H1 (cell line): ENCODE data around the gene SMARCAL1. TPM values are rescaled to one million over a fixed set of nuclear protein-coding genes. Genes with fewer than 3 reads are reported as not detected.

ENCODE experiments used
- CTCF ChIA-PET: fragments of 300-600 bp; sonication (Branson Sonifier 250); formaldehyde crosslinking; loops from one replicate; lab custom pipeline; 2021; ENCODE audit not compliant: partially characterized antibody; lab: Charles Lee
- POLR2A ChIA-PET: fragments of 300-600 bp; sonication (Branson Sonifier 250); formaldehyde crosslinking; loops from one replicate; lab custom pipeline; 2021; ENCODE audit warnings: inconsistent platforms; ENCODE audit not compliant: partially characterized antibody; lab: Charles Lee
- DNase-seq, 2 experiments: peaks; one replicate each; pipeline versions ENCODE4 v3.0.0 to v3.0.0-alpha.2; 2010 to 2022; ENCODE audit warnings: low spot score in 2 of 2, low read depth in 1 of 2, mixed read lengths in 1 of 2
- FAIRE-seq: peaks from 2 replicates; lab custom pipeline; 2011; peaks lifted over from hg19 to GRCh38; lab: Jason Lieb, UNC
- H2AFZ ChIP-seq: 2 replicates; pipeline ENCODE4 v1.8.1; 2012; ENCODE audit warnings: low read length, inconsistent platforms
- H2AK5ac ChIP-seq: 2 replicates; pipeline ENCODE4 v1.6.1; 2013; ENCODE audit warnings: low read depth, low read length
- H2BK120ac ChIP-seq: replicated peaks from 2 replicates; pipeline ENCODE3; 2013; ENCODE audit warnings: low read depth, low read length, inconsistent platforms
- H2BK12ac ChIP-seq: 2 replicates; pipeline ENCODE4 v1.6.1; 2013; ENCODE audit warnings: low read depth, low read length
- H2BK15ac ChIP-seq: 2 replicates; pipeline ENCODE4 v1.6.1; 2013; ENCODE audit warnings: low read length
- H2BK20ac ChIP-seq: 2 replicates; pipeline ENCODE4 v1.6.1; 2013; ENCODE audit warnings: low read length
- H2BK5ac ChIP-seq: 2 replicates; pipeline ENCODE4 v1.6.1; 2013; ENCODE audit warnings: low read depth, low read length
- H3K14ac ChIP-seq: 2 replicates; pipeline ENCODE4 v1.6.1; 2013; ENCODE audit warnings: inconsistent platforms; ENCODE audit not compliant: insufficient read length
- H3K18ac ChIP-seq: 2 replicates; pipeline ENCODE4 v1.6.1; 2013; ENCODE audit warnings: low read length; ENCODE audit errors: extremely low read depth
- H3K23ac ChIP-seq: 2 replicates; pipeline ENCODE4 v1.6.1; 2013; ENCODE audit warnings: inconsistent platforms; ENCODE audit not compliant: insufficient read length
- H3K23me2 ChIP-seq: 2 replicates; pipeline ENCODE4 v1.6.1; 2013; ENCODE audit warnings: low read depth, low read length
- H3K27ac ChIP-seq: 2 replicates; pipeline ENCODE4 v1.6.1; 2011; ENCODE audit warnings: low read depth, low read length, inconsistent platforms
- H3K27me3 ChIP-seq, 4 experiments: replicated peaks in 1 of 4; 1 replicate in 1 of 4; 2 replicates in 3 of 4; pipeline versions ENCODE4 v1.6.1 to v1.8.1; 2011 to 2013; ENCODE audit warnings: low read length in 3 of 4, mild to moderate bottlenecking in 3 of 4, inconsistent platforms in 2 of 4, mixed read lengths in 2 of 4, moderate library complexity in 1 of 4; ENCODE audit not compliant: control insufficient read depth in 3 of 4, insufficient read depth in 3 of 4; ENCODE audit errors: extremely low read depth in 1 of 4
- H3K36me3 ChIP-seq, 4 experiments: 2 replicates each; pipeline versions ENCODE4 v1.6.1 to v1.8.1; 2011 to 2013; ENCODE audit warnings: mild to moderate bottlenecking in 4 of 4, low read length in 3 of 4, moderate library complexity in 2 of 4, control low read depth in 1 of 4, inconsistent platforms in 1 of 4; ENCODE audit not compliant: insufficient read depth in 4 of 4, control insufficient read depth in 2 of 4
- H3K4ac ChIP-seq: replicated peaks from 2 replicates; pipeline ENCODE3; 2013; ENCODE audit warnings: low read length, low read depth, mixed read lengths, inconsistent platforms; ENCODE audit not compliant: insufficient read length
- H3K4me1 ChIP-seq, 4 experiments: replicated peaks in 1 of 4; 1 replicate in 1 of 4; 2 replicates in 3 of 4; pipeline versions ENCODE4 v1.6.1 to v1.8.1; 2011 to 2013; ENCODE audit warnings: low read length in 3 of 4, inconsistent platforms in 2 of 4, mixed read lengths in 1 of 4; ENCODE audit not compliant: insufficient read depth in 4 of 4, control insufficient read depth in 3 of 4
- H3K4me2 ChIP-seq, 2 experiments: 2 replicates each; pipeline versions ENCODE4 v1.6.1 to v1.8.1; 2011 to 2013; ENCODE audit warnings: low read depth in 2 of 2, low read length in 2 of 2, control low read depth in 1 of 2, inconsistent platforms in 1 of 2, mild to moderate bottlenecking in 1 of 2; ENCODE audit not compliant: insufficient read depth in 1 of 2
- H3K4me3 ChIP-seq, 4 experiments: fragments of 200-600, 300-600 bp in 1 of 4; sonication (generic), shearing (Covaris generic), sonication (Bioruptor Twin) in 1 of 4; 2 replicates each; pipeline versions ENCODE4 v1.5.1 to v1.8.1; 2011 to 2016; ENCODE audit warnings: low read length in 4 of 4, low read depth in 3 of 4, control low read depth in 2 of 4, inconsistent platforms in 2 of 4, mild to moderate bottlenecking in 2 of 4, mixed read lengths in 1 of 4, moderate library complexity in 1 of 4; ENCODE audit not compliant: insufficient read depth in 2 of 4; ENCODE audit errors: extremely low read depth in 1 of 4
- H3K56ac ChIP-seq: replicated peaks from 2 replicates; pipeline ENCODE3; 2013; ENCODE audit warnings: low read depth, mild to moderate bottlenecking, mixed read lengths, low read length, inconsistent platforms; ENCODE audit not compliant: insufficient read length
- H3K79me1 ChIP-seq: 2 replicates; pipeline ENCODE4 v1.6.1; 2013; ENCODE audit warnings: low read depth, low read length, control low read depth
- H3K79me2 ChIP-seq, 2 experiments: 2 replicates each; pipeline versions ENCODE4 v1.6.1 to v1.8.1; 2012 to 2013; ENCODE audit warnings: low read length in 2 of 2, mild to moderate bottlenecking in 2 of 2, inconsistent platforms in 1 of 2; ENCODE audit not compliant: insufficient read depth in 2 of 2, control insufficient read depth in 1 of 2
- H3K9ac ChIP-seq, 4 experiments: replicated peaks in 1 of 4; 1 replicate in 1 of 4; 2 replicates in 3 of 4; pipeline versions ENCODE4 v1.6.1 to v1.8.1; 2011 to 2013; ENCODE audit warnings: low read depth in 3 of 4, low read length in 3 of 4, control low read depth in 2 of 4, mild to moderate bottlenecking in 2 of 4, moderate library complexity in 2 of 4, inconsistent platforms in 1 of 4; ENCODE audit errors: extremely low read depth in 1 of 4
- H3K9me3 ChIP-seq, 2 experiments: 2 replicates each; pipeline versions ENCODE4 v1.6.1 to v1.8.1; 2012 to 2013; ENCODE audit warnings: mild to moderate bottlenecking in 2 of 2, moderate library complexity in 2 of 2, control low read depth in 1 of 2, inconsistent platforms in 1 of 2, low read depth in 1 of 2, low read length in 1 of 2, mixed read lengths in 1 of 2; ENCODE audit not compliant: insufficient read depth in 2 of 2
- H4K20me1 ChIP-seq, 2 experiments: replicated peaks in 1 of 2; 2 replicates each; pipeline versions ENCODE3 to v1.8.1; 2011 to 2013; ENCODE audit warnings: inconsistent platforms in 2 of 2, low read length in 2 of 2, mild to moderate bottlenecking in 1 of 2; ENCODE audit not compliant: insufficient read depth in 2 of 2, control insufficient read depth in 1 of 2
- H4K5ac ChIP-seq: 2 replicates; pipeline ENCODE4 v1.6.1; 2013; ENCODE audit warnings: low read length, low read depth, mixed read lengths, inconsistent platforms; ENCODE audit not compliant: insufficient read length
- H4K8ac ChIP-seq: 2 replicates; pipeline ENCODE4 v1.8.0; 2013; ENCODE audit warnings: mild to moderate bottlenecking, moderate library complexity, low read length, inconsistent platforms; ENCODE audit not compliant: insufficient read depth; ENCODE audit errors: extremely low read depth
- H4K91ac ChIP-seq: replicated peaks from 2 replicates; pipeline ENCODE3; 2013; ENCODE audit warnings: low read length, mixed read lengths, inconsistent platforms; ENCODE audit not compliant: insufficient read length
- CTCF ChIP-seq, 3 experiments: IDR thresholded peaks; 1 replicate in 2 of 3; 2 replicates in 1 of 3; pipeline versions ENCODE4 v1.5.1 to v1.6.1; 2011; ENCODE audit warnings: low read length in 3 of 3, mild to moderate bottlenecking in 3 of 3, inconsistent platforms in 2 of 3, low read depth in 1 of 3, moderate library complexity in 1 of 3; ENCODE audit not compliant: insufficient read depth in 1 of 3; ENCODE audit errors: control extremely low read depth in 1 of 3
- RAD21 ChIP-seq, 2 experiments: IDR thresholded peaks in 1 of 2; conservative IDR thresholded peaks in 1 of 2; 2 replicates each; pipeline ENCODE4 v1.6.1; 2011; ENCODE audit warnings: low read depth in 2 of 2, low read length in 2 of 2, improper control_type of control experiment in 1 of 2, inconsistent platforms in 1 of 2, mild to moderate bottlenecking in 1 of 2, moderate library complexity in 1 of 2
- TAF1 ChIP-seq: IDR thresholded peaks from 2 replicates; pipeline ENCODE4 v1.6.1; 2011; ENCODE audit warnings: mild to moderate bottlenecking, low read depth, low read length
- WGBS, 2 experiments: shearing (Covaris generic) in 1 of 2; methylation state at CpG; one replicate each; pipeline versions ENCODE4 v1.1.6 to v1.1.7; 2013 to 2015; ENCODE audit warnings: low lambda C conversion rate in 2 of 2, mixed read lengths in 2 of 2, inconsistent platforms in 1 of 2, low coverage in 1 of 2, missing lambda C conversion rate in 1 of 2; ENCODE audit not compliant: insufficient replicate concordance in 2 of 2, insufficient coverage in 1 of 2, insufficient read length in 1 of 2; ENCODE audit errors: extremely low coverage in 1 of 2, missing lambda C conversion rate in 1 of 2; 5-methylcytosine and 5-hydroxymethylcytosine counted together
- polyA plus RNA-seq, 7 experiments: library from polyadenylated mRNA; depleted of rRNA in 3 of 7; stranded (reverse) in 5 of 7; unstranded in 2 of 7; fragments of >200 nt in 5 of 7; fragments of 200-250 nt in 2 of 7; gene quantifications; 1 replicate in 5 of 7; 2 replicates in 1 of 7; 4 replicates in 1 of 7; pipeline versions ENCODE4 v1.2.1 to v1.2.3, GENCODE V29; 2011 to 2013; ENCODE audit warnings: missing spikeins in 2 of 7, mixed read lengths in 2 of 7
- total RNA-seq: library from RNA; stranded (reverse); fragmentation: NEBNext Ultra II Directional; extraction: Animal tissue kit (Norgen Biotek cat#: 25700); gene quantifications from 2 replicates; pipeline ENCODE4 v1.2.1, GENCODE V29; 2021

SMARCAL1 gene
- total and polyA plus RNA-seq, 2 of the 8 experiments (the other 6 are each of a cell fraction or from before 2014, with no cell fraction given) = 17.6 to 17.9 TPM

DNA sequence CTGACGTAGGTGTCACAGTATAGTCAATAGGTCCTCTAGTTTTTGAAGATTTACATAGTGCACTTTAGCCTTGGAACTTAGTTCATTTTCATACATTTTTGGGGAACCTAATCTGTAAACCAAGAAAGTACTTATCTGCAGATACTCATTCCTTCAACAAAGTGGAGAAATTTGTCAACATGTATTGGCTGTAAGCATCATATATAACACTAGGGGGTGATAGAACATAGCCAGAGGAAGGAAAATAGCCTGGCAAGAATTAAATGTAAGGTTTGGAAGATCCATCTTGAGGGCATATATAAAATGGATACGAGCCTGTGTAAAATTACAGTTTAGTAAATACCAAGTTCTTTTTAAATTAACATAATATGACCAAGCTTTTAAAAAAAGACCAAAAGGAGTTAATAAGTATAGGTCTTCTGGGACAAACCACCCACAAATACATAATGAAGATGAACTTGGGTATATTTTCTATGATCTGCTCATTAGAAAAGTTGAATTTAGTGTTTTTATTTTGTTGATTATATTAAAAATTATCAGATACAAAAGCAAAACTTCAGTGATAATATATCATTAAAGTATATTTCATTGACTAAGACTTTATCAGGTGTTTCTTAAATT is 104.6 kb downstream of the SMARCAL1 start:
- Histone ChIP-seq H3K56ac (no peak overlapping the region), H4K5ac (no peak overlapping the region), H3K27me3 (no peaks in the 10 kb centered on the region), H2BK20ac (no peak overlapping the region), H2BK5ac (no peak overlapping the region), H3K23ac (no peak overlapping the region), H3K79me2 (no peaks in the 10 kb centered on the region), H3K79me1 (no peaks in the 10 kb centered on the region), H2BK15ac (no peak overlapping the region), H2AK5ac (no peak overlapping the region), H3K4me3 (no peak overlapping the region), H3K14ac (no peak overlapping the region), H2BK120ac (no peak overlapping the region), H3K4me1 (no peaks in the 10 kb centered on the region; a peak in 1 of 7 replicates), H3K18ac (no peak overlapping the region), H3K4me2 (no peak overlapping the region), H4K8ac (no peak overlapping the region), H2BK12ac (no peak overlapping the region), H3K4ac (no peak overlapping the region), H3K27ac (no peak overlapping the region), H2AFZ (no peak overlapping the region), H4K91ac (no peak overlapping the region), H3K23me2 (no peaks in the 10 kb centered on the region), H4K20me1 (peaks cover under 1 to 10% of the 10 kb centered on the region in 2 experiments), H3K36me3 (peaks cover 0 to 8% (median 0%) of the 10 kb centered on the region in 4 experiments; a peak in 2 of 8 replicates), H3K9ac (no peak overlapping the region), H3K9me3 (no peaks in the 10 kb centered on the region)
- 58% methylated on average over 2 of the region's 2 CpGs; no CpG with 5 or more reads in 1 of the 2 experiments for WGBS, 2 experiments
- DNase-seq (no peak), FAIRE-seq (no peak)
- ChIA-PET CTCF (interaction anchor here (0.6 to 12.8 kb wide), 44 partner anchors 9 to 1246 kb away, joined by 3 to 493 read pairs (median 4); partner anchors contain the start of gene IGFBP2), POLR2A (interaction anchor here (1.0 to 1.8 kb wide), 4 partner anchors 10 to 18 kb away, joined by 3 to 13 read pairs (median 6); partner anchors contain the start of gene RPL37A)
- TF ChIP-seq RAD21 (IDR thresholded peaks at IDR 0.05 in 1 of 2, conservative IDR thresholded peaks at IDR 0.05 in 1 of 2; ENCODE audit: low read depth in 2 of 2, low read length in 2 of 2) = peak; percentile 89 to 93
- no peak for TF ChIP-seq TAF1
- TF ChIP-seq CTCF (IDR thresholded peaks at IDR 0.05; ENCODE audit: control extremely low read depth in 1 of 3, insufficient read depth in 1 of 3, low read depth in 1 of 3, low read length in 3 of 3) = peak in 2 of 3 experiments; percentile 63 to 66; a peak in 2 of 4 replicates
